Stimulated activated effector memory CD8-positive, alpha-beta T cell treated with anti-CD3 and anti-CD28 coated beads, Interleukin-12 subunit alpha, Interleukin-12 subunit beta, amount 100 ng/mL, for 72 hours (primary cell): ENCODE measurements around the gene PRDM1.
A peak's percentile ranks its signal among the peaks of the same experiment; 100 is the strongest.

Source experiments
- ATAC-seq: fragments of 150-1000 bp; cut with Tn5 transposase; 2 replicates; pipeline ENCODE4 v1.10.0; 2021
- DNase-seq, 2 donors: peaks; one replicate each; pipeline ENCODE4 v3.0.0; 2021 to 2022; ENCODE audit warnings: low spot score in 2 of 2
- H3K27ac Mint-ChIP-seq: one replicate; pipeline ENCODE4 v1.8.0; 2022; ENCODE audit warnings: mild to moderate bottlenecking, mixed read lengths
- H3K36me3 Mint-ChIP-seq: one replicate; pipeline ENCODE4 v1.8.0; 2022; ENCODE audit warnings: mild to moderate bottlenecking, mixed read lengths
- H3K4me1 Mint-ChIP-seq: one replicate; pipeline ENCODE4 v1.8.0; 2022; ENCODE audit warnings: mixed read lengths
- H3K4me3 Mint-ChIP-seq: one replicate; pipeline ENCODE4 v1.8.0; 2022; ENCODE audit warnings: mild to moderate bottlenecking, mixed read lengths
- H3K9me3 Mint-ChIP-seq: one replicate; pipeline ENCODE4 v1.8.0; 2022; ENCODE audit warnings: mixed read lengths

Gene PRDM1

GRCh38 chr6:106099235-106099537 is 13.1 kb downstream of the PRDM1 start:
- peak in 1 of 2 donors; percentile 74 for DNase-seq
- Mint-ChIP-seq H3K4me1 (peaks cover 66% of the 10 kb centered on the region), H3K36me3 (peaks cover 100% of the 10 kb centered on the region), H3K9me3 (no peaks in the 10 kb centered on the region), H3K4me3 (peak overlapping the region; percentile 83), H3K27ac (peak overlapping the region; percentile 96)
- ATAC-seq = no peak

DNA sequence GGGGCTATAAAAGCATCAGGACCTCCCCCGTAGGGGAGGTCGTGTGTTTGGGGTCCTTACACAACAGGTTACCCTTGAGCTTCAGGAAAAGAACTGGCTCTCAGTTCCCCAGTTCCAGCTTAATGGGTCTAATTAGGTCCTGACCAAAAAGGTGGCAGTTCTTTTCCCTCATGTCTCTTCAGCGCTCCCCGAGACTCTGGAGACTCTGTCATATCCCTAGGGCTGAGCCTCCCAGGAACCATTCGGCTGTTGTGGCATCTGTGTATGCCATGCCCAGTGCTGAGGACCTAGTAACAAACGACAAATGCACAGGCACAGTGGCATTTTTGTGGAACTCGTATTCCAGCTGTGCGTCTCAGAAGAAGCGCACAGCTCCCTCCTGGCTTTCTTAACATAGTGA is 14.6 kb downstream of the PRDM1 start:
- Mint-ChIP-seq H3K9me3 (no peaks in the 10 kb centered on the region), H3K4me1 (peaks cover 64% of the 10 kb centered on the region), H3K4me3 (peak overlapping the region; percentile 83), H3K36me3 (peaks cover 100% of the 10 kb centered on the region), H3K27ac (peak overlapping the region; percentile 96)
- DNase-seq (peak in 1 of 2 donors; percentile 53), ATAC-seq (no peak)

GRCh38 chr6:106101466-106101865 is 15.3 kb downstream of the PRDM1 start:
- Mint-ChIP-seq H3K36me3 (peaks cover 100% of the 10 kb centered on the region), H3K4me3 (peak overlapping the region; percentile 83), H3K9me3 (no peaks in the 10 kb centered on the region), H3K27ac (peak overlapping the region; percentile 96), H3K4me1 (peaks cover 64% of the 10 kb centered on the region)
- peak in 1 of 2 donors; percentile 48 for DNase-seq
- ATAC-seq = no peak

- Mint-ChIP-seq H3K27ac (peak overlapping the region; percentile 96), H3K4me3 (peak overlapping the region; percentile 83), H3K36me3 (peaks cover 100% of the 10 kb centered on the region)
Observed at GRCh38 chr6:106102034-106102433, 15.9 kb downstream of the PRDM1 start.

DNA sequence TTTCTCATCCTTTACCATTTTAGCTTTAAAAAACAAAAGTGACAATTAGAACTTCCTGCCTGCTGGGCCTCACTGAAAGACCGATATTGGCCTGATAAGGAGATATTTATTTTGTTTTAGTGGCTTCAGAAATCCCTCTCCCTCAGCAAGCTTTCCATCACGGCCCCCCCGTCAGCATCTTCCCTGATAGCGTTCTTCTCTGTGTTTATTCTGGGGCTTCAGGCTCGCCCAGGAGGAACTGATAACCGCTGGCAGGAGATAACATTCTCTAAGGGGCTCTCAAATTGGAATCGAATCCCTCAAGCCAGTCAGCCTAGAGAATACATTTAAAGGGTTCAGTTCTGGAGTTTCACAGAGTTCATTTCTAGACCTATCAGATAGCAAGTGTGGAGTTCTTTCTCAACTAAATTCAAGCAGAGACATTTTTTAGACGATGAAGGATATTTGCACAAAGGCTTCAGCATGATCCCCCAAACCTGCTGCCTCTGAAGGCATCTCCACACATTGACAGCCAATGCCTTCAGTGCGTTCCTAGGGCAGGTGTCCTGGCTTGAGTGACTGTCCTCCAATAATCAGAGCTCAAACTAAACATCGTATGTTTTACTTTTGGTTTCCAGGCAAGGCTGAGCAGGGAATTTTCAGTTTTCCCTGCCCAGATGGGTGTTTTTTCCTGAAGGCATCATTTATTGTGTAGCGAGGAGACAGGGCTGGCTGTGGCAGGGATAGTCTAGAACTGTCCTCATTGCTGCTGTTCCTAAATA is 17.0 kb downstream of the PRDM1 start:
- Mint-ChIP-seq H3K27ac (peak overlapping the region; percentile 96), H3K36me3 (peaks cover 100% of the 10 kb centered on the region), H3K4me3 (peak overlapping the region; percentile 83), H3K9me3 (no peaks in the 10 kb centered on the region), H3K4me1 (peaks cover 66% of the 10 kb centered on the region)
- DNase-seq (peak in 1 of 2 donors; percentile 53), ATAC-seq (no peak)

More at GRCh38 chr6:106102034-106102433, 15.9 kb downstream of the PRDM1 start:
- H3K9me3 Mint-ChIP-seq = no peaks in the 10 kb centered on the region
- ATAC-seq (peak; percentile 59), DNase-seq (peak in 1 of 2 donors; percentile 72)
- H3K4me1 Mint-ChIP-seq = peaks cover 65% of the 10 kb centered on the region

GRCh38 chr6:106103728-106104109 is 17.6 kb downstream of the PRDM1 start:
- Mint-ChIP-seq H3K4me3 (peak overlapping the region; percentile 83), H3K36me3 (peaks cover 100% of the 10 kb centered on the region), H3K27ac (peak overlapping the region; percentile 96), H3K9me3 (no peaks in the 10 kb centered on the region), H3K4me1 (peaks cover 69% of the 10 kb centered on the region)
- ATAC-seq (peak; percentile 68), DNase-seq (peak in 1 of 2 donors; percentile 76)

DNA sequence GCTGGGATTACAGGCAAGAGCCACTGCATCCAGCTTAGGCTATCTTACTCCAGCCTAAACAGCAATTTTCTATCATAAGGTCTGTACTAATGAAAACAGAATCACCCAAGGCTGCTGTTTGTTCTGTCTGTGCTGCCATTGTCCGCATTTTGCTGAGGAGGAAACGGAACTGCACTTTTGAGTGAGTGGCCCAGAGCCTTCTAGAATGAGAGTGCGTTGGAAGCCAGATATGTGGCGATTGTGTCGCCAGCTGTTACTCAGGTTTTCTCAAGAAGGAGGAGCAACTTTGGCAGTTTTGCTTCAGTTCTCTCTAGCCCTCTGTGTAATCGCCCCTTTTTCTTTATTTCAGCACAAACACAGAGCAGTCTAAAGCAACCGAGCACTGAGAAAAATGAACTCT is 18.3 kb downstream of the PRDM1 start:
- ATAC-seq (no peak), DNase-seq (peak in 1 of 2 donors; percentile 43)
- Mint-ChIP-seq H3K36me3 (peaks cover 100% of the 10 kb centered on the region), H3K4me3 (peak overlapping the region; percentile 83), H3K4me1 (peaks cover 74% of the 10 kb centered on the region), H3K27ac (peak overlapping the region; percentile 96), H3K9me3 (no peaks in the 10 kb centered on the region)

DNA sequence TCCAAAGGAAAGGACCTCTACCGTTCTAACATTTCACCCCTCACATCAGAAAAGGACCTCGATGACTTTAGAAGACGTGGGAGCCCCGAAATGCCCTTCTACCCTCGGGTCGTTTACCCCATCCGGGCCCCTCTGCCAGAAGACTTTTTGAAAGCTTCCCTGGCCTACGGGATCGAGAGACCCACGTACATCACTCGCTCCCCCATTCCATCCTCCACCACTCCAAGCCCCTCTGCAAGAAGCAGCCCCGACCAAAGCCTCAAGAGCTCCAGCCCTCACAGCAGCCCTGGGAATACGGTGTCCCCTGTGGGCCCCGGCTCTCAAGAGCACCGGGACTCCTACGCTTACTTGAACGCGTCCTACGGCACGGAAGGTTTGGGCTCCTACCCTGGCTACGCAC is 18.8 kb downstream of the PRDM1 start:
- peak overlapping the region; percentile 96 for H3K27ac Mint-ChIP-seq
- H3K36me3 Mint-ChIP-seq = peaks cover 100% of the 10 kb centered on the region
- no peak for DNase-seq
- ATAC-seq = no peak
- peak overlapping the region; percentile 83 for H3K4me3 Mint-ChIP-seq
- no peaks in the 10 kb centered on the region for H3K9me3 Mint-ChIP-seq
- peaks cover 79% of the 10 kb centered on the region for H3K4me1 Mint-ChIP-seq

DNA sequence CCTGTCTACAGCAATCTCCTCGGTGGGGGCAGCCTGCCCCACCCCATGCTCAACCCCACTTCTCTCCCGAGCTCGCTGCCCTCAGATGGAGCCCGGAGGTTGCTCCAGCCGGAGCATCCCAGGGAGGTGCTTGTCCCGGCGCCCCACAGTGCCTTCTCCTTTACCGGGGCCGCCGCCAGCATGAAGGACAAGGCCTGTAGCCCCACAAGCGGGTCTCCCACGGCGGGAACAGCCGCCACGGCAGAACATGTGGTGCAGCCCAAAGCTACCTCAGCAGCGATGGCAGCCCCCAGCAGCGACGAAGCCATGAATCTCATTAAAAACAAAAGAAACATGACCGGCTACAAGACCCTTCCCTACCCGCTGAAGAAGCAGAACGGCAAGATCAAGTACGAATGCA is 19.4 kb downstream of the PRDM1 start:
- H3K4me1 Mint-ChIP-seq = peaks cover 84% of the 10 kb centered on the region
- DNase-seq = no peak
- H3K4me3 Mint-ChIP-seq = peak overlapping the region; percentile 83
- H3K36me3 Mint-ChIP-seq = peaks cover 100% of the 10 kb centered on the region
- H3K9me3 Mint-ChIP-seq = no peaks in the 10 kb centered on the region
- ATAC-seq = no peak
- peak overlapping the region; percentile 96 for H3K27ac Mint-ChIP-seq

DNA sequence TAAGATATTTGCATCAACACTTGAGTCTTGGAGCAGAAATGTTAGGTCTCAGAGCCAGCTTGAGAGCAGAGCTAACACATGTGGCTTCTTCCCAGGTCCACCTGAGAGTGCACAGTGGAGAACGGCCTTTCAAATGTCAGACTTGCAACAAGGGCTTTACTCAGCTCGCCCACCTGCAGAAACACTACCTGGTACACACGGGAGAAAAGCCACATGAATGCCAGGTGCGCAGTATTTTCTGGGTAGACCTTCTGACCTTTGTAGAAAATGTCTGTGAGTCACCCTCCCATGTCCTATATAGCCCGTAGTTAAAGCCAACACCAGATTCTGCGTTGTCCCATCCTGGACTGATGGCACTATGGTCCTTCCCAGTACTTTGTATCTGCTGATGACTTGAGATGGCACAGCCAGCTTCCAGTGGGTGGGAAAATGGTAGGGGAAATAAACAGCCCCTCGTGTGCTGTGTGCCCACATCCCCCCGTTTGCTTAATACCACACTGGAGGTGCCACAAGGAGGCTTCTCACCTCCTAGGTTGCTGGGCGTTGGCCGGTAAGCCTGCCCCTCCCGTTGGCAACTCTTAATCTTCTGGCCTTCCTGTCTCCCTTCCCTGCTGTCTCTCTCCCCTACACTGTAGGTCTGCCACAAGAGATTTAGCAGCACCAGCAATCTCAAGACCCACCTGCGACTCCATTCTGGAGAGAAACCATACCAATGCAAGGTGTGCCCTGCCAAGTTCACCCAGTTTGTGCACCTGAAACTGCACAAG is 20.3 kb downstream of the PRDM1 start:
- no peak for ATAC-seq

DNA sequence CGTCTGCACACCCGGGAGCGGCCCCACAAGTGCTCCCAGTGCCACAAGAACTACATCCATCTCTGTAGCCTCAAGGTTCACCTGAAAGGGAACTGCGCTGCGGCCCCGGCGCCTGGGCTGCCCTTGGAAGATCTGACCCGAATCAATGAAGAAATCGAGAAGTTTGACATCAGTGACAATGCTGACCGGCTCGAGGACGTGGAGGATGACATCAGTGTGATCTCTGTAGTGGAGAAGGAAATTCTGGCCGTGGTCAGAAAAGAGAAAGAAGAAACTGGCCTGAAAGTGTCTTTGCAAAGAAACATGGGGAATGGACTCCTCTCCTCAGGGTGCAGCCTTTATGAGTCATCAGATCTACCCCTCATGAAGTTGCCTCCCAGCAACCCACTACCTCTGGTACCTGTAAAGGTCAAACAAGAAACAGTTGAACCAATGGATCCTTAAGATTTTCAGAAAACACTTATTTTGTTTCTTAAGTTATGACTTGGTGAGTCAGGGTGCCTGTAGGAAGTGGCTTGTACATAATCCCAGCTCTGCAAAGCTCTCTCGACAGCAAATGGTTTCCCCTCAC is 21.0 kb downstream of the PRDM1 start:
- peak overlapping the region; percentile 83 for H3K4me3 Mint-ChIP-seq
- peaks cover 90% of the 10 kb centered on the region for H3K4me1 Mint-ChIP-seq
- peak overlapping the region; percentile 96 for H3K27ac Mint-ChIP-seq
- no peaks in the 10 kb centered on the region for H3K9me3 Mint-ChIP-seq
- DNase-seq (no peak), ATAC-seq (no peak)
- peaks cover 98% of the 10 kb centered on the region for H3K36me3 Mint-ChIP-seq

More for the DNA sequence above, 20.3 kb downstream of the PRDM1 start:
- Mint-ChIP-seq H3K9me3 (no peaks in the 10 kb centered on the region), H3K27ac (peak overlapping the region; percentile 96), H3K36me3 (peaks cover 100% of the 10 kb centered on the region), H3K4me3 (peak overlapping the region; percentile 83), H3K4me1 (peaks cover 84% of the 10 kb centered on the region)
- DNase-seq = peak in 1 of 2 donors; percentile 55

- no peak for ATAC-seq
- Mint-ChIP-seq H3K36me3 (peaks cover 88% of the 10 kb centered on the region), H3K27ac (peak overlapping the region; percentile 96), H3K4me3 (peak overlapping the region; percentile 83), H3K9me3 (no peaks in the 10 kb centered on the region), H3K4me1 (peaks cover 92% of the 10 kb centered on the region)
- peak in 1 of 2 donors; percentile 32 for DNase-seq
Observed at GRCh38 chr6:106108129-106108528, 22.0 kb downstream of the PRDM1 start.

- ATAC-seq (no peak), DNase-seq (no peak)
- Mint-ChIP-seq H3K4me1 (peaks cover 92% of the 10 kb centered on the region), H3K27ac (peak overlapping the region; percentile 96), H3K4me3 (peak overlapping the region; percentile 83), H3K36me3 (peaks cover 85% of the 10 kb centered on the region), H3K9me3 (no peaks in the 10 kb centered on the region)
Observed at GRCh38 chr6:106109029-106109428, 22.9 kb downstream of the PRDM1 start.

GRCh38 chr6:106110164-106110826 is 24.2 kb downstream of the PRDM1 start:
- peaks cover 97% of the 10 kb centered on the region for H3K4me1 Mint-ChIP-seq
- H3K4me3 Mint-ChIP-seq = peak overlapping the region; percentile 83
- no peaks in the 10 kb centered on the region for H3K9me3 Mint-ChIP-seq
- H3K27ac Mint-ChIP-seq = peak overlapping the region; percentile 96
- DNase-seq = no peak
- H3K36me3 Mint-ChIP-seq = peaks cover 72% of the 10 kb centered on the region
- no peak for ATAC-seq

DNA sequence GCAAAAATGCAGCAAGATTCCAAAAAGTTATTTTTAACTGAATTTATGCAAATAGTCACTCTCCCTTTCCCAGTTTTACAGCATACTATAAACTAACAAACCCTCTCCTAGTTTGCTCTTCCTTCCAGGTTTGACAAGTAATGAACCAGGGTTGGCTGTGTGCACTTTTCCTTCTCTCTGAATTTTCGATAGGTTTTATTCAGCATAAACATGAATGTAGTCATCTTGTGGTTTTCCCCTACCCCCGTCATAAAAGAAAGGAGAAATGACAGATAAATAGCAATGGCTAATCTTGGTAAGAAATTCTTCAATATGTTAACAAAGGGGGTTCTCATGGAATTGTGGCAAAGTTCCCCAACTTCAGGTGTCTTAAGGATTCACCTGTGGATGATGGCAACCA is 26.3 kb downstream of the PRDM1 start:
- peak; percentile 6 for ATAC-seq

More for the DNA sequence above, 26.3 kb downstream of the PRDM1 start:
- H3K36me3 Mint-ChIP-seq = peaks cover 51% of the 10 kb centered on the region
- peaks cover 93% of the 10 kb centered on the region for H3K4me1 Mint-ChIP-seq
- peak overlapping the region; percentile 34 for H3K4me3 Mint-ChIP-seq
- H3K9me3 Mint-ChIP-seq = no peaks in the 10 kb centered on the region
- DNase-seq = peak in 1 of 2 donors; percentile 28
- peak overlapping the region; percentile 12 for H3K27ac Mint-ChIP-seq
